ENCODE data around the gene FBXL4.

Gene FBXL4

GRCh38 chr6:98981473-98981872 is 33.7 kb upstream of the FBXL4 start:
- no peak for DNase-seq (ENCODE audit: low read depth)
- TF ChIP-seq CTCF (conservative IDR thresholded peaks at IDR 0.05; ENCODE audit: low read depth, low read length) = no peak
- H3K4me3 ChIP-seq (ENCODE audit: low read depth, low read length) = no peak overlapping the region

- H3K4me3 ChIP-seq (ENCODE audit: low read depth, low read length) = no peak overlapping the region
- DNase-seq (ENCODE audit: low read depth) = no peak
- no peak for TF ChIP-seq CTCF (conservative IDR thresholded peaks at IDR 0.05; ENCODE audit: low read depth, low read length)
Observed at GRCh38 chr6:98980819-98981218, 33.1 kb upstream of the FBXL4 start.

GRCh38 chr6:98977671-98978292 is 30.0 kb upstream of the FBXL4 start:
- no peak overlapping the region for H3K4me3 ChIP-seq (ENCODE audit: low read depth, low read length)
- no peak for DNase-seq (ENCODE audit: low read depth)
- no peak for TF ChIP-seq CTCF (conservative IDR thresholded peaks at IDR 0.05; ENCODE audit: low read depth, low read length)

GRCh38 chr6:98976674-98977385 is 29.1 kb upstream of the FBXL4 start:
- DNase-seq (ENCODE audit: low read depth) = no peak
- TF ChIP-seq CTCF (conservative IDR thresholded peaks at IDR 0.05; ENCODE audit: low read depth, low read length) = no peak

GRCh38 chr6:98975421-98975820 is 27.7 kb upstream of the FBXL4 start:
- DNase-seq (ENCODE audit: low read depth) = no peak
- no peak for TF ChIP-seq CTCF (conservative IDR thresholded peaks at IDR 0.05; ENCODE audit: low read depth, low read length)
- H3K4me3 ChIP-seq (ENCODE audit: low read depth, low read length) = no peak overlapping the region

More at GRCh38 chr6:98976674-98977385, 29.1 kb upstream of the FBXL4 start:
- H3K4me3 ChIP-seq (ENCODE audit: low read depth, low read length) = no peak overlapping the region

- DNase-seq (ENCODE audit: low read depth) = no peak
- TF ChIP-seq CTCF (conservative IDR thresholded peaks at IDR 0.05; ENCODE audit: low read depth, low read length) = no peak
- no peak overlapping the region for H3K4me3 ChIP-seq (ENCODE audit: low read depth, low read length)
Observed at GRCh38 chr6:98974309-98974708, 26.6 kb upstream of the FBXL4 start.

- TF ChIP-seq CTCF (conservative IDR thresholded peaks at IDR 0.05; ENCODE audit: low read depth, low read length) = no peak
- no peak overlapping the region for H3K4me3 ChIP-seq (ENCODE audit: low read depth, low read length)
Observed at GRCh38 chr6:98973571-98973970, 25.8 kb upstream of the FBXL4 start.

More at GRCh38 chr6:98973571-98973970, 25.8 kb upstream of the FBXL4 start:
- no peak for DNase-seq (ENCODE audit: low read depth)

Measured in choroid plexus epithelial cell (primary cell).